ENCODE results near the gene CEP112.
"Not testable (repeated sequence)": the region's sequence is repeated elsewhere in the genome, so short reads cannot be mapped to it uniquely, and the experiment has no call there.

The CEP112 gene

DNA sequence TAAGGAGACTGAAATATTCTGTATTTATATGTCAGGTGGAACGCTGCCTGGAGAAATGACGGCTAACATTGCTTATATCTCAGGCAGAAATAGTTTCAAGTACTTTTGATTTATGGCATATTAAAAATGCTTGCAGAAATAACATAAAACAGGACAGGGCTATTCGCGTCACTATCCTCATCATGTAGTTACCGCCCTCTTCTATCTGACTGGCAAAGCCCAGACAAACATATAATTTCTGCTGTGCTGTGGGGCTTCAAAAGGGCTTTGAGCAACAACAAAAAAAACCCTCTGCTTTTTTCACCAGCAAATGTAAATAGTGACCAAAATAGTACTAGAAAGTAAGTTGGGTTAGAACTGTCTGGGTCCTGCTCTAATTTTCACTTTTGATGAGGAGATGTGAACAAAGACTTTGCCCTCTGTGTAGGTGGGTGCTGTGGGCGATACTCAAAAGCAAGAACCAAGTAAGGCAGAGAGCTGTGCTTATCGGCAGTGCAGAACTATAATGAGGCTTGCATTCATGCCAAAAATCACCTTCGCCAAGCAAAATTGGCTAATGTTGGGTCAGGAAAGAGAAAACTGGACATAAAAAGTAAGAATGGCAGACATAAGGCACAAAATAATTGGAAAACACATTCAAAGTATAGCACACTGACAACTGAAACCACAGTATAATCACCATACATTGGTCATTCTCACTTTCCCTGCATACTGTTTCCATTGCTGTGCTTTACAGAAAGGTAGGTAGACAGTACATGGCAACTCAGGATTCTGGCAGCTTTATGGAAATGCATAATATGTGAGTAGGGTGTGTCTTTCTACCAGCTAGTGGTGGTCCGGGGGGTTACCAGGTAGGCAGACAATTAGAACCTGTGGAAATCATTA lies 479.3 kb downstream of the CEP112 start:
- DNase-seq, result no peak

DNA sequence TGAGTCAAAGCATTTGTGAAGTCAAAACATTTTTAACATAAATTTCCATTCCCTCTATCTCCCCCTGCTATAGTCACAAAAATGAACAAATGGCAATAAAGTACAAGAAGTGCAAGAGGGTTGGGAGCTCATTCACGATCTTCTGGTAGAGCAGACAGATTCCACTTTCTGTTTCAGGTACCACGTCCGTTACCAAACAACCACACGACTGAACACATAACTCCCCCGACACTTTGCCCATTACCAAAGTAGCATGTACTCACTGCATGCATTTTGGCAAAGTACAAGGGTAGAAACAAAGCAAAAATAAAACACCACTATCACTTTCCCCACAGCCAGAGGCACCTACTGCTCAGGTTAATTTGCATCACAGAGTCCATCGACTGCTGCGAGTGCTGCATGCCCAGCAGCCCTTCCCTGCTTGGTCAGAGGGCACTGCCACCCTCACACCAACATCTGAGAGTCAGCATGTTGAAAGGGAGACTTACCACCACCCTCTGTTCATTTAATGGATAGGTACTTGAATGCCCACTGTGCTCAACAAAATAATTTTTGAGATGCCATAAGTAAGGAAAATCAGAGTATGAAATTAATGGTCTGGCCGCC lies 480.2 kb downstream of the CEP112 start:
- DNase-seq, result no peak

DNA sequence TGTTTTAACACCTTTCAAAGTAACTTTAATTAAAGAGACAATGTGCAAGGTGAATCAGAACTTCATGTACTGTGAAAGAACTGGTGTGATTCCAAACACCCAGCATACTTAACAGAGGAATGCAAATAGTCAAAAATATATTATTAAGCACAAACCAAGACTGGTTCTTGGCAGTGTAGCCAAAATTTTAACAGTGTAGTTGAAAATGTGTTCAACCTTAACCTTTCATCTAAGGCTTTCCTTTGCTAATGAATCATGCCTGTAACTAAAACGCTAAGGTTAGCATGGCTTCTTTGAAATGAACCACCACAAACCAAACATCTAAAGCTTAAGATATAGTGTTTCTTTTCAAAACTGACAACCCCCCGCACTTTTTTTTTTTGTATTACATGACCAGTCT lies 484.2 kb downstream of the CEP112 start:
- no peak for DNase-seq

DNA sequence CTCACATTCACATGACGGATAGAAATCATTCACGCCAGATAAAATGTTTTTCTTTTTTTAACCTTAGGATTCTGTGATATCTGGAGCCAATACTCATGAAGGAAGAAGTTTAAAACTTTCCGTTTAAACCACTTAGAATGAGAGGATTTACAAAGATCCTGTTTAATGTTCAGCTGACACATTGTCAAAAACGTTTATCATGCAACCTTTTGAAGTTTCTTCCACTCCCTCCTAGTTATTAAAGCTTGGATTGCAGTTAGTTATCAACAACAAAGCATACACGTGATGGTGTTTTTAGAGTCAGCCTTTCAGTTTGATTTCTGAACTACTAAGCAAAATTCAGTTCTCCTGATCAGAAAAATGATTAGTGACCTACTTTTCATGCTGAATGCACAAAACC lies 487.2 kb downstream of the CEP112 start:
- no peak for DNase-seq

DNA sequence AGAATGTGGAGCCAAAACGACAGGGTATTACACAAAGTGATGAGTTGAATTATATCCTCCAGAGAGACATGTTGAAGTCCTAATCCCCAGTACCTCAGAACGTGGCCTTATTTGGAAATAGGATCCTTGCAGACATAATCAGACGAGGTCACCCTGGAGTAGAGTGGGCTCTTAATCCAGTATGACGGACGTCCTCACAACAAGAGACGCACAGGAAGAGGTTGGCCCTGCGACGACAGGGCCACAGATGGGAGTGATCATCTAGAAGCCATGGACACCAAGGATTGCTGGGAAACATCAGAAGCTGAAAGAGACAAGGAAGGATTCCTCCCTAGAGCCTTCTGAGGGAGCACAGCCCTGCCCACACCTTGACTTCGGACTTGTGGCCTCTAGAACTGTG lies 488.0 kb downstream of the CEP112 start:
- DNase-seq, result no peak

DNA sequence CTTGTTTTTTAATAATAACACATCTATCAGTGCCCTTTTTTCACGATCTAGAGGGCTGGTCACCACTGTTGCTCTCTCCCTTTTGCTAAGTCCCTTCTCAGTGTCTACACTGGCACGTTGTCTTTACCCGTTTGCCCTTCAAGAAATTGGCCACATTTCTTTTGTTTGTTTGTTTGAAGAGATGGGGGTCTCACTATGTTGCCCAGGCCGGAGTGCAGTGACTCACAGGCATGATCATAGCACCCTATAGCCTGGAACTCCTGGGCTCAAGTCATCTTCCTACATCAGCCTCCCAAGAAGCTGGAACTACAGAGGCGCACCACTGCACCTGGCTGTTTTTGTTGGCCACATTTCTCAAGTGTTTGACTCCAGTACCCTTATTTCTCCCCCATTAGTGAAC lies 492.5 kb downstream of the CEP112 start:
- DNase-seq, result no peak

DNA sequence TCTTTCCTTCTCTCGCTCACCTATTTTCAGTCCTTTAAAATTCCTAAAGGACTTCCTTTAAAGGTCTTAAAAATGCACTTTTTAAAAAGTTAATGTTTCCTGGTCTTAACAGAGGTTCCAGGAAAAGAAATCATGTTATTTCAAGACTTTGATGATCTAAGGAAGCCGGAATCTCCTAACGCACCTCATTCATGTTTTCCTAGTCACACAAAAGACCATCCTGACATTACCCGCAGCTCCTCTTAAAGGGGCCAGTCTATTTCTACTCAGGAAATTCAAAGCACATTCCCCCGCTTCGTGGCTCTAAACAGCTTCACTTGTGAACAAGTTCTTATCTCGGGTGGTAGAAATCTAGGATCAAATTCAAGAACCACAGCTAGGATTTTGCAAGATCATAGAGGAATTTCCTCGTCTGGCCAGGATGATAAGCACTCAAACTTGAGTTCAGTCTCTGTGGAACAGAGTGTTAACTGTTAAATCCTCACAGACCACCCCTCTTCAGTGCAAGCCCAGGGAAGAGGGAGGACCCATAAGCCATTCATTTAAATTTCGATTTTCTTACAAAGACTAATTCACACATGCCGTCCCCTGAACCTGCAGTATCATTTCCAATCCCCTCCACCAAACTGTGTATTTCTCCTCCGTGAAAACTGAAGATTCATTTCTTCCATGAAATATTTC lies 493.4 kb downstream of the CEP112 start:
- DNase-seq, result no peak

DNA sequence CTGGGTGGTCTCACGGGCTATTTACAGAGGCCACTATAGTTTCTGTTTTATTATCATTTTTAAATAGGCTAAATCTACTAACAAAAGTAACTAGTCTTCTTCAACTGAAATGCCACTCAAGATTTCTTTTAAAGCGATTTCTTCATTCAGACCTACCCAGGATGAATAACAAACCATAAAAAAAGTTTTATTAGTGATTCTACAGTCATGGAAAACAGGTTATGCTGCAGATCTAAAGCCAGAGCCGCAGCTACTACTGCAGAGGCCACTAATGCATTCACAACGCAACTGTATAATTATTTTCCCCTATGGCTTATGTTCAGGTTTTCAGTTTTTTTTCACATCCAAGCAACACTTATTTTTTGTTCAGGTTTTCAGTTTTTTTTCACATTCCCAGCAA lies 494.3 kb downstream of the CEP112 start:
- no peak for DNase-seq

DNA sequence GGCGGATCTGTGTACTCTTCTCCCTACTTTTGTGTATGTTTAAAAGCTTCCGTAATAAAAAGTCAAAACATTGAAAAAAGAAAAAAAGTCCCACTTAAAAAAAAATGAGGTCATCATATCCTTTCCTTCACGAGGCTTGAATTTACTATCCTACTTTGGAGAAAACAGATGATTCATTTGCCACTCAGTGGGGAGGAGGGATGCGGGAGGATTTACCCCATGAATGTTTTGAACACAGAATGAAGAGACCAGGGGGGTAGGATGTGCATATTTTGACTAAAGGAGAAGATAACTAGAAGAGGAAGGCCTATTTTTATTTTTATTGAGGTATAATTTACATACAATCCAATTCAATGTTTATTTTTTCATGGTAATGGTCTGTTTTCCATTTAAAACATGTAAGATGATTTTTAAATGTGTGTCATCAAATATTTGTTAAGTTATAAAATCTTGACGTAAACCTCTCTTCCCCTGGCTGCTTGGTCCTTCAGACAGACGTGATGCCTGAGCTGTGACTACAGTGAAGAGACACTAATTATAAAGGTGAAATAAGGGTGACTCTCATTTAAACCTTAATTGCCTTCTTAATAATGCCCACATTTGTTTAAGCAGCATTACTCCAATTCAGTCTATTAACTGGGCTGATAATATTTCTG lies 495.1 kb downstream of the CEP112 start:
- no peak for DNase-seq

DNA sequence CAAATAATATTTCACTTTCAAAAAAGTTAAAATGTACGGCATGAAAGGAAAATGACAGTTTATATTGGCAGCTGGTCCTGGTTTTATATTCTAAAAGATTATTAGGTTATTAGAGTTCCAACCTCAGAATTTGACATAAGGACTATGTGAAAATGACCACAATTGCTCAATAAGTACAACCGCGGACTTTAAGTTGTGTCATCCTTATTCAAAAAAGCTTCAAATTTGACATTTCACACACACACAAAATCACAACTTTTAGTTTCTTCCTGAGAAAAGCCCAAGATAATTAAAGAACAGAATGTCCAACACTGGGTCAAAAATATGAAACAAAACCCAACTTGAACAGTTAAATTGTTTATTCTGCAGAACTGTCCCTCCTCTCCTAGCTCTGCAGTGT lies 497.3 kb downstream of the CEP112 start:
- no peak for DNase-seq

DNA sequence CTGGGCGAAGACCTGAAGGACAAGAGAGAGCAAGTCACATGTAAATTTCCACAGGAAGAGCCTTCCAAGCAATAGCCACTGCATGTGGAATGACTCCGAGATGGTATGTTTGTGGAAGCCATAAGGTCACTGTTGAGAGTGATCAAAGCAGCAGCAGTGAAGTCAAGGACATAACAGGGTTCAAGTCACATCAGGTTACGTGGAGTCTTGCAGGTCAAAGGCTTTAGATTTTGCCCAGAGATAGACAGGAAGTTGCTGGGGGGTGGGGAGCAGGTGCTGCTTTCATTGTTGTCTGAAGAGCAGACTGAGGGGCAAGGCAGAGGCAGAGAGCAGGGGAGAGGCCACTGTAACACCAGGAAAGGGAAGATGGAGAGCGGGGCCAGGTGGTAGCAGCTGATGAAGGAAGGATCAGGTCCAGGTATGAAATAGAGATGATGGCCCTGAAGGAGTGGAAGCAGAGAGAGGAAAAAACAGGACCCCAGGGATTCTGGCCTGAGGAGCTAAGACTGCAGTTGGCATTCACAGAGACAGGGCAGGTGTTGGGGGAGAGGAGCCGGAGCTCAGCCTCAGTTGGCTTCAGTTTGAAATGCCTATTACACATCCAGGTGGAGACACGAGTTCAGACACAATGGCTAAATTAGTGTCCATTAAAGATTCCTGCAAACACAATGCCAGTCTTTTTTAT lies 501.2 kb downstream of the CEP112 start:
- DNase-seq, result peak; percentile 52

DNA sequence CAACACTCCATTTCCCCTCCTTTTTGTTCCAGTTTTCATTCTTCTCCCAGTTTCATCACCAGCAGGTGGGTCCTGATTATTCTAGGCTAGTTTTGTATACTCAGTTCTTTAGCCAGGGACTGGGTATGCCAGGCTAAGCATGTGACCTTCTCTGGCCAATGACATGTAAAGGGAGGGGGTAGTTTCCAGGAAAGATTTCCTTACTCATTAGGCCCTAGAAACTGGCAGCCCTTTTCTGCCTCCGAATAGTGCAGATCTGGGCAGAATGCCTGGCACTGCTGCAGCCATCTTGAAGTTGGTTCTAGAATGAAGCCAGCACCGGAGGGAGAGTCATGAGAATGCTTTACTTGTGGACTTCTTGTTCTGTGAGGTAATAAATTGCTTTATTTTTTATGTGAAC lies 503.6 kb downstream of the CEP112 start:
- no peak for DNase-seq

DNA sequence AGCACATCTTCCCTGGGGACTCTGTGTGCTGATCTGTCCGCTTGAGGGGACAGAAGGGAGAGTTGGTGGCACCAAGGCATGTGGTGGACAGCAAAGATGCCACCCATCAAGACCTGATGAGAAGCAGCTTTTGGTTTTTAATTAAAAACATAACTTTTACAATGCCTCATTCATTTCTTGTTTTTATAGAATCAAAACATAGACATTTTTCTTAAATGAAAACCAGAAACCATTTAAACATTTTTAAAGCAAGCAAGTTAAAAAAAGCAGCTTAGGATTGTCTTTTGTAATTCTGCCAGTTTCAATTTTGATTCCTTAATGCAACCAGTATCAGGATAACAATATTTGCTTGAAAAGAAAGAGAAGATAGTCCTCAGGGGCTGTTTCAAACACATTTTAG lies 506.8 kb downstream of the CEP112 start:
- no peak for DNase-seq

DNA sequence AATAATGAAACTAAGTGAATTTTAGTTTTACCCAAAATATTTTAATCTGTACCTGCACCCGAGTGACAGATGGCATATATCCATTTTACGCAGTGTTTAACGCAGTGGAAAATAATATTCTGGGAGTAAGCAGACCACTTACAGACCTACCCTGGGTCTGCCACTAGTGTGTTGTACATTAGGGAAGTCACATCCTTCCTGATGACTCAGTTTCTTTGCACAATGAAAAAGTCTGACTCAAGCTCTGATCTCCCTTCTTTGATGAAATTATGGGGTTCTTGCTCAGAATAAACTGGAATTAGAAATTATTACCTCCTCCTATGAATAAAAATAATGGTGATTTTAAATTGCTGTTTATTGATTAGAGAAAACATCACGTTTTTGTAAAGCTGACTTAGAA lies 507.3 kb downstream of the CEP112 start:
- no peak for DNase-seq

DNA sequence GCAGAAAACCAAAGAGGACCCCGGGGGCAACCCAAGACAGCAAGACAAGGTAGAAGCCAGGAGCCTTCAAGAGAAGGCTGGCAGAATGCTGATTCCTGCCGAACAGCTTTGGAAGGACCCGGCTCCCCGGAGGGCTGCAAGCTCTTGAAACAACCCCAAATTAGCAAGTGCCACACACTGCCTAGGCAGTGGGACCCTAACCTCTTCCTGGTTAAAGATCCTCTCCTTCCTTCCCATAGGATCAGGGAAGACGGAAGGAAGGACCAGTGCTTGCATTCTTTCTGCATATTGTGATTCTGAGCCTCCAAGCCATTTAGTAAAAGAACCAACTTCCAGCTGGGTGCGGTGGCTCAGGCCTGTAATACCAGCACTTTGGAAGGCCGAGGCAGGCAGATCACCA lies 508.5 kb downstream of the CEP112 start:
- no peak for DNase-seq

DNA sequence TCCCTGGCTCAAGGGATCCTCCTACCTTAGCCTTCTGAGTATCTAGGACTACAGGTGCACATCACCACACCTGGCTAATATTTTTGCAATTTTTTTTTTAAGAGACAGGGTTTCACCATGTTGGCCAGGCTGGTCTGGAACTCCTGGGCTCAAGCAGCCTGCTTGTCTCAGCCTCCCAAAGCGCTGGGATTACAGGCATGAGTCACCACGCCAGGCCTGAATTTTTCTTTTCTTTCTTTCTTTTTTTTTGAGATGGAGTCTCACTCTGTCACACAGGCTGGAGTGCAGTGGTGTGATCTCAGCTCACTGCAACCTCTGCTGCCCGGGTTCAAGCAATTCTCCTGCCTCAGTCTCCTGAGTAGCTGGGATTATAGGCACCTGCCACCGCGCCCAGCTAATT lies 510.2 kb downstream of the CEP112 start:
- not testable (repeated sequence) for DNase-seq

DNA sequence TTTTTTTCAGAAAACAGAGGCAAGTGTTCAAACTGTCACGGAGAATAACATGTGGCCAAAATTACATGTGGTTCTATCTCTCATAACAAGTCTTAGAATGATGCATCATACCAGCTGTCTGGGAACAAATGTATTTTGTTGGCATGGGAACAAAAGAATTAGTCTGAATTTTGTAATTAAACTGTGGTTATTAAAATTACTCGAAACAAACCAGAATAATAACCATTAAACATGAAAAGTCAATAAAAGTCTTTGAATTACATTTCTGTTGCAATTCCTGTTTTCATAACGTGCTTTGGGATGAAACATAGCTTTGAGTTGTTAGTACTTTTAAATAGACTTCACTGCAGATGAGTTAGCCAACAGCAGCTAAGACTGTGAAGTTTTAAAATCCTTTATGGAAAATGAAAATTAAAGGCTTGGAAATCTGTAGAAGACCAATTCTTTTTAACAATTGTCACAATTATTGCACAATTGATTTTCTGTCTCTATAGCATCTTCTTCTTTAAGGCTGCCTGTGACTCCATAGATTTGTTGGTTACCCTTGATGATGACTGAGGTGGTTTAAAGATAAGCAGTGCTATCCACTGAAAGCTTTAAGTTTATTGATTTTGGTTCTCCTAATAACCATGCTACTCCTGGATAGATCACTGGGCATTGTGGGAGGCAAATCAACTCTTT lies 512.6 kb downstream of the CEP112 start:
- no peak for DNase-seq

DNA sequence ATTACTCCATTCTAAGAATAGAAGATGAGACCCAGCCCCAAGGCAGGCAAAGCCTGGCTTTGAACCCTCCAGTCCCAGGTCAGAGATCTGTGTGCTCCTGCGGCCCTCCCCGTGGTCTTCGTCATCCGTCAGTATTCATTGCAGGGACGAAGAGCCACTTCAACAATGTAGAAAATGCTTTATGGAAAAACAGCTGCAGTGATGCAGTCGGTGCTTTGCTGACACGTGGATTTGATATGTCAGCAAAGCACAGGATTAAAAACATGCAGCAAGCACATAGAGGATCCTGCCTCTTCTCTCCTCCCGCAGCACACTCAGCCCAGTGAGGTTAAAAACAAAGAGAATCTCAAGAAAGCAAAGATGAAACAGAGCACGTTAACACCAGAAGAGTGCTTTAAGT lies 513.4 kb downstream of the CEP112 start:
- DNase-seq, result no peak

DNA sequence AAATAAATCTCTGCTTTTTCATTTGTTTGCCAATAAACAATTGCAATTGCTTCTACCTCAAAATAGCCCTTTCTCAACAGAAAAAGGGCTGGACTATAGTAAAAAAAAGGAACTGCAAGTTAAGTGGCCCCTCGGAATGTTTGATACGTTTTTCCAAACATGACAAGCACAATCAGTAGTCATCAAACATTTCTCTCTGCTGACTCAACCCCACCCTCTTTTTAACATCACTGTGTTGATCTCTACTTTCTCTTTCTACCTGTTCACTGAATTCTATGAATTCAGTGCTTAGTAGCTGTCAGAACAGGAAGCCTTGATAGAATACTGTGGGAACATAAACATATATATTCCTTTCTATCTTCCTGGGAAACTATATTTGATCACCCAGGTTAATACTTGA lies 514.0 kb downstream of the CEP112 start:
- no peak for DNase-seq

DNA sequence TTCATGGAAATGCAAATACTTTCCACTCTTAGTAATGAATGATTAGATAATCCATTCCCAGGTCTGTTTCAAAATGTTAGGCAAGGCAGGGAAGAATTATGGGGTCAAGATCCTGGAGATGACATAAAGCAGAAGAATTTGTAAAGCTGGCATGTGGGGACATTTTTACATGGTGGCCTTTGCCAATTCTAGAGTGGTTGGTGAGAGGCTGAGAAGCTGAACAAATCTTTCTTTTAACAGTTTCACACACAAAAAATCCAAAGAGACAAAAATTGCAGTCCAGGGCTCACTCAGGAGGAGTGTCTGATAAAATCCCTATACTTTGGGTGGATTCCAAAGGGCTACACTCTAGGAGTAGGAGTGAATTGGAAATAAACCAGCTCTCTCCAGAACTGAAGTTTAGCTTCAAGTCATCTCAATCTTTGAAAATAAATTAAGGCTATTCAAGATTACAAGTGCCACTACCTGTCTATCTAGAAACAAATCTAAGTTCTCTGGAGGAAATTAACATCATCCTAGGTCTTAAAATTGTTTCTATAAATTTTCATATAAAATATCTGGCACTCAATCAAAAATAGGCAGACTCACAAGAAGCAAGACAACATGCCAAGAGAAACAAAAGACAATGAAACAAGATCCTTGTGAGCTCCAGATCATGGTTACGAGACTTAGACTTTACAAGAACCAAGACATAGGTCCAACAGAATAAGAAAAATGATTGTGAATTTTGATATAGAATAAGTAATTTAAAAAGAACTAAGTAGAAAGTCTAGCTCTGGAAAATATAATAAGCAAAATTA lies 517.5 kb downstream of the CEP112 start:
- DNase-seq, result no peak

DNA sequence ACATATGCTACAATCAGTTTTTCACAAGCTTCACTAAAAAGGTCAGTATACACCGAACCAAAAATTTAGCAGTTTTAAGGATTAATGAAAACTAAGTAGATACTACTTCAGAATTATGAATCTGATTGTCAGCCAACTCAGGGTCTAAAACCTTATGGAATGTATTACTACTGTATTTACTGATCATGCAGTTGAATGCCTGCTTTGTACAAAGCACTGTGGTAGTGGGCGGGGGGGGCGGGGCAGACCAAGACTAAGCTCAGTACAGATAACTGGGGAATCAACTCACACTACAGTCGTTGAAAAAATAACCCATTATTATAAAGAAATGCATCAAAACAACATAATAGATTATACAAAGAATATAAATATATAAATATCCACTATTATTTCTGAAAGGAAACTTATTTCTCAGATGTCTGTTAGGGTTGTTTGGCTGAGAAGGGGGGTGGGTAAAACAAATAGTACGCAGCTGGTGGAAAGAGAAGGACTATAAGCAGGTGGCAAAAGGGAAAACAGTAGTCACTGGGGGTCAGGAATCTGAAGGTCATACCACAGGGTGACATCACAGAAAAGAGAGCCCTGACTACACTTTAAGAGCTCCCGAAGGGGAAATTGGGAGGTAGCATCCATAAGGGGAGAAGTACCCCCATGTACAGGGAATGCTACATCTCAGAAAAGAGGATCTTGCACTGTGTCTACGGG lies 521.1 kb downstream of the CEP112 start:
- no peak for DNase-seq
